IMR-90 (cell line): ENCODE measurements around the gene NLRC3. TPM values are rescaled to one million over a fixed set of nuclear protein-coding genes. Genes with fewer than 3 reads are reported as not detected.

Source experiments
- ATAC-seq: fragments of 200-7000 bp; cut with Tn5 transposase; 2 replicates; pipeline ENCODE4 v1.9.1; 2020; ENCODE audit warnings: low read depth, mild to moderate bottlenecking, moderate library complexity
- BruUV-seq: library from RNA; stranded (reverse); fragments of 400-500 nt; replicated peaks from 2 replicates; lab custom pipeline; 2021; lab: Mats Ljungman, UMichigan
- CTCF ChIA-PET: fragments of 300-600 bp; formaldehyde crosslinking; extraction: SDS; loops from one replicate; lab custom pipeline; 2021; ENCODE audit warnings: antibody characterized with exemption; lab: Yijun Ruan, JAX
- POLR2A ChIA-PET: fragments of 300-600 bp; sonication (Branson Sonifier 250); formaldehyde crosslinking; loops from one replicate; lab custom pipeline; 2022; ENCODE audit warnings: antibody characterized with exemption; ENCODE audit not compliant: unreplicated experiment; lab: Charles Lee
- DNase-seq: peaks from one replicate; pipeline ENCODE4 v3.0.0; 2013
- H2AFZ ChIP-seq: replicated peaks from 2 replicates; pipeline ENCODE3; 2013; ENCODE audit warnings: low read length, mild to moderate bottlenecking; ENCODE audit not compliant: poor library complexity
- H2AK5ac ChIP-seq: 2 replicates; pipeline ENCODE4 v1.6.1; 2013; ENCODE audit warnings: low read depth, low read length, inconsistent platforms
- H2AK9ac ChIP-seq: replicated peaks from 2 replicates; pipeline ENCODE3; 2013; ENCODE audit warnings: mild to moderate bottlenecking, low read depth, low read length, moderate library complexity; ENCODE audit not compliant: poor library complexity
- H2BK120ac ChIP-seq: 2 replicates; pipeline ENCODE4 v1.6.1; 2013; ENCODE audit warnings: low read depth, low read length, inconsistent platforms
- H2BK15ac ChIP-seq: 3 replicates; pipeline ENCODE4 v1.6.1; 2013; ENCODE audit warnings: low read depth, low read length, inconsistent platforms
- H2BK20ac ChIP-seq: 2 replicates; pipeline ENCODE4 v1.6.1; 2013; ENCODE audit warnings: low read depth, mild to moderate bottlenecking, inconsistent platforms, low read length, moderate library complexity
- H2BK5ac ChIP-seq: 2 replicates; pipeline ENCODE4 v1.6.1; 2013; ENCODE audit warnings: mild to moderate bottlenecking, low read depth, low read length, inconsistent platforms; ENCODE audit not compliant: poor library complexity, severe bottlenecking
- H3K14ac ChIP-seq: replicated peaks from 2 replicates; pipeline ENCODE4 v1.6.1; 2013; ENCODE audit warnings: low read depth, low read length, inconsistent platforms
- H3K18ac ChIP-seq: 2 replicates; pipeline ENCODE4 v1.6.1; 2013; ENCODE audit warnings: low read depth, low read length, control low read depth
- H3K23ac ChIP-seq: 2 replicates; pipeline ENCODE4 v1.6.1; 2013; ENCODE audit warnings: low read depth, low read length, inconsistent platforms
- H3K27ac ChIP-seq: 2 replicates; pipeline ENCODE4 v1.5.1; 2013; ENCODE audit warnings: mild to moderate bottlenecking, control low read depth, low read length; ENCODE audit not compliant: insufficient read depth
- H3K27me3 ChIP-seq: 2 replicates; pipeline ENCODE4 v1.6.1; 2013; ENCODE audit warnings: low read length; ENCODE audit not compliant: control insufficient read depth, insufficient read depth
- H3K36me3 ChIP-seq: 2 replicates; pipeline ENCODE4 v1.6.1; 2013; ENCODE audit warnings: low read length, mixed read lengths; ENCODE audit not compliant: control insufficient read depth, insufficient read depth
- H3K4ac ChIP-seq: 2 replicates; pipeline ENCODE4 v1.6.1; 2013; ENCODE audit warnings: low read depth, low read length, inconsistent platforms
- H3K4me1 ChIP-seq: 2 replicates; pipeline ENCODE4 v1.6.1; 2013; ENCODE audit warnings: low read length, mixed read lengths; ENCODE audit not compliant: control insufficient read depth, insufficient read depth
- H3K4me2 ChIP-seq: 2 replicates; pipeline ENCODE4 v1.6.1; 2013; ENCODE audit warnings: low read depth, mild to moderate bottlenecking, control low read depth, low read length, moderate library complexity
- H3K4me3 ChIP-seq: 2 replicates; pipeline ENCODE4 v1.5.1; 2013; ENCODE audit warnings: low read depth, mild to moderate bottlenecking, control low read depth, low read length, moderate library complexity; ENCODE audit not compliant: insufficient read depth
- H3K56ac ChIP-seq: 2 replicates; pipeline ENCODE4 v1.6.1; 2013; ENCODE audit warnings: low read length, inconsistent platforms; ENCODE audit not compliant: insufficient read depth; ENCODE audit errors: extremely low read depth
- H3K79me1 ChIP-seq, 2 experiments: 2 replicates each; pipeline ENCODE4 v1.6.1; 2013; ENCODE audit warnings: low read length in 2 of 2, inconsistent platforms in 1 of 2, low read depth in 1 of 2
- H3K9ac ChIP-seq: 2 replicates; pipeline ENCODE4 v1.6.1; 2013; ENCODE audit warnings: low read depth, low read length, control low read depth
- H3K9me1 ChIP-seq: 2 replicates; pipeline ENCODE4 v1.6.1; 2013; ENCODE audit warnings: low read length, inconsistent platforms; ENCODE audit not compliant: insufficient read depth
- H3K9me3 ChIP-seq: 2 replicates; pipeline ENCODE4 v1.6.1; 2013; ENCODE audit warnings: low read length; ENCODE audit not compliant: control insufficient read depth, insufficient read depth
- H4K20me1 ChIP-seq: 2 replicates; pipeline ENCODE4 v1.6.1; 2013; ENCODE audit warnings: low read length, inconsistent platforms; ENCODE audit not compliant: insufficient read depth
- H4K5ac ChIP-seq: 2 replicates; pipeline ENCODE4 v1.6.1; 2013; ENCODE audit warnings: mild to moderate bottlenecking, low read depth, low read length, control low read depth
- H4K8ac ChIP-seq, 2 experiments: 2 replicates each; pipeline ENCODE4 v1.6.1; 2013; ENCODE audit warnings: low read depth in 2 of 2, low read length in 2 of 2, control low read depth in 1 of 2, inconsistent platforms in 1 of 2
- H4K91ac ChIP-seq: 2 replicates; pipeline ENCODE4 v1.6.1; 2013; ENCODE audit warnings: low read depth, low read length, inconsistent platforms; ENCODE audit not compliant: insufficient read depth
- CEBPB ChIP-seq: IDR thresholded peaks from 2 replicates; pipeline ENCODE4 v1.6.1; 2012; ENCODE audit warnings: low read depth, low read length, improper control_type of control experiment
- CHD1 ChIP-seq: IDR thresholded peaks from 2 replicates; pipeline ENCODE4 v1.6.1; 2012; ENCODE audit warnings: low read depth, low read length, improper control_type of control experiment
- CTCF ChIP-seq: conservative IDR thresholded peaks from 2 replicates; pipeline ENCODE4 v1.5.1; 2012; ENCODE audit warnings: mild to moderate bottlenecking, low read depth, low read length, improper control_type of control experiment
- ELK1 ChIP-seq: fragments of 150-350 bp; IDR thresholded peaks from 2 replicates; pipeline ENCODE4 v1.6.1; 2016; ENCODE audit warnings: low read depth, mild to moderate bottlenecking, low read length, moderate library complexity, borderline replicate concordance
- MAFK ChIP-seq: IDR thresholded peaks from 2 replicates; pipeline ENCODE4 v1.6.1; 2012; ENCODE audit warnings: low read depth, low read length, improper control_type of control experiment
- NFE2L2 ChIP-seq: fragments of 150-350 bp; IDR thresholded peaks from 2 replicates; pipeline ENCODE4 v1.6.1; 2016; ENCODE audit warnings: low read depth, mild to moderate bottlenecking, low read length
- RCOR1 ChIP-seq: IDR thresholded peaks from 2 replicates; pipeline ENCODE4 v1.6.1; 2012; ENCODE audit warnings: mild to moderate bottlenecking, low read length, improper control_type of control experiment; ENCODE audit not compliant: insufficient replicate concordance
- RFX5 ChIP-seq: IDR thresholded peaks from 2 replicates; pipeline ENCODE4 v1.8.0; 2012; ENCODE audit warnings: low read depth, mild to moderate bottlenecking, low read length, moderate library complexity
- USF2 ChIP-seq: fragments of 150-350 bp; IDR thresholded peaks from 2 replicates; pipeline ENCODE4 v1.6.1; 2017; ENCODE audit warnings: mild to moderate bottlenecking, antibody characterized with exemption, low read length, low read depth
- WGBS, 2 experiments: methylation state at CpG; one replicate each; pipeline versions ENCODE4 v1.1.5 to v1.1.7; 2013; ENCODE audit warnings: missing lambda C conversion rate in 2 of 2; ENCODE audit not compliant: insufficient read length in 1 of 2; ENCODE audit errors: extremely low coverage in 2 of 2; 5-methylcytosine and 5-hydroxymethylcytosine counted together
- dilution Hi-C: fragments of 300-500 bp; cut with HindIII; formaldehyde crosslinking; loops from one replicate; pipeline ENCODE4 v1.14.3; 2018; ENCODE audit warnings: low sequenced_read_pairs; ENCODE audit not compliant: unreplicated experiment
- in situ Hi-C: fragments of 300-500 bp; cut with MboI; formaldehyde crosslinking; loops from 3 replicates; pipeline ENCODE4 v1.14.3; 2019; ENCODE audit warnings: low sequenced_read_pairs, inconsistent platforms, mixed read lengths
- intact Hi-C: fragments of 100-400 bp; cut with micrococcal nuclease; formaldehyde crosslinking; loops from 2 replicates; pipeline ENCODE4 v1.10.0; 2022
- polyA plus RNA-seq, 3 experiments: library from polyadenylated mRNA; depleted of rRNA; stranded (reverse); fragments of >200 nt; gene quantifications; 2 replicates each; pipeline ENCODE4 v1.2.3, GENCODE V29; 2012; ENCODE audit warnings: low replicate concordance in 1 of 3
- total RNA-seq: library from RNA; depleted of rRNA; stranded (reverse); fragments of >200 nt; gene quantifications from 2 replicates; pipeline ENCODE4 v1.2.3, GENCODE V29; 2012

Gene NLRC3
- total and polyA plus RNA-seq, 2 of the 4 experiments (the other 2 are of a cell fraction): not detected

- DNase-seq (no peak), ATAC-seq (no peak)
- H2AK9ac ChIP-seq: no peak overlapping the region
- H3K27ac ChIP-seq: no peak overlapping the region
- no peak overlapping the region for H2BK120ac ChIP-seq
- no peak overlapping the region for H2AFZ ChIP-seq
- intact Hi-C loops: no loop called here
- H3K9me3 ChIP-seq: no peaks in the 10 kb centered on the region
- H3K27me3 ChIP-seq: peaks cover 2% of the 10 kb centered on the region
- no peaks in the 10 kb centered on the region for H3K9me1 ChIP-seq
- no peak overlapping the region for H3K9ac ChIP-seq
- H2BK5ac ChIP-seq: no peak overlapping the region
- H3K79me1 ChIP-seq: no peaks in the 10 kb centered on the region
- H3K4me1 ChIP-seq: no peaks in the 10 kb centered on the region
- H3K36me3 ChIP-seq: no peaks in the 10 kb centered on the region
- ChIA-PET POLR2A (no interaction called here), CTCF (no interaction called here)
- no peak overlapping the region for H4K8ac ChIP-seq
- H3K23ac ChIP-seq: no peak overlapping the region
- H2BK15ac ChIP-seq: no peak overlapping the region
- no peak overlapping the region for H3K18ac ChIP-seq
- in situ Hi-C loops: no loop called here
- WGBS, 2 experiments: 90% methylated on average over 19 of the region's 29 CpGs; no CpG with 5 or more reads in 1 of the 2 experiments
- no TSS peak for BruUV-seq
- TF ChIP-seq RFX5 (no peak), CTCF (no peak), MAFK (no peak), CEBPB (no peak), USF2 (no peak), ELK1 (no peak), NFE2L2 (no peak), RCOR1 (no peak), CHD1 (no peak)
- no peak overlapping the region for H3K4ac ChIP-seq
- no peak overlapping the region for H4K91ac ChIP-seq
- no peak overlapping the region for H2AK5ac ChIP-seq
- H3K4me3 ChIP-seq: no peak overlapping the region
- no peak overlapping the region for H3K4me2 ChIP-seq
- H4K20me1 ChIP-seq: no peaks in the 10 kb centered on the region
- H4K5ac ChIP-seq: no peak overlapping the region
- dilution Hi-C loops: no loop called here
- no peak overlapping the region for H3K14ac ChIP-seq
- H3K56ac ChIP-seq: no peak overlapping the region
- no peak overlapping the region for H2BK20ac ChIP-seq
Measured at GRCh38 chr16:3562914-3563480, 14.2 kb downstream of the NLRC3 start.
